Liver (tissue), 9 donors: ENCODE results near the gene IRX2. TPM values are rescaled to one million over a fixed set of nuclear protein-coding genes. Genes with fewer than 3 reads are reported as not detected.

Source experiments
- DNase-seq: peaks from one replicate; pipeline ENCODE4 v3.0.0-alpha.2; 2017; ENCODE audit warnings: low spot score
- H3K27ac ChIP-seq, 2 donors: one replicate each; pipeline ENCODE4 v1.7.0; 2013; ENCODE audit warnings: inconsistent platforms in 2 of 2, low read length in 2 of 2, control low read depth in 1 of 2, low read depth in 1 of 2, mild to moderate bottlenecking in 1 of 2
- H3K27me3 ChIP-seq, 4 donors: one replicate each; pipeline versions ENCODE4 v1.6.1 to v1.7.0; 2013; ENCODE audit warnings: low read length in 3 of 4, inconsistent platforms in 1 of 4, mild to moderate bottlenecking in 1 of 4, moderate library complexity in 1 of 4; ENCODE audit not compliant: control insufficient read depth in 4 of 4, insufficient read depth in 4 of 4
- H3K36me3 ChIP-seq, 4 donors: one replicate each; pipeline versions ENCODE4 v1.6.1 to v1.7.0; 2013; ENCODE audit warnings: low read length in 3 of 4, mild to moderate bottlenecking in 3 of 4, low read depth in 1 of 4, moderate library complexity in 1 of 4; ENCODE audit not compliant: control insufficient read depth in 4 of 4, insufficient read depth in 3 of 4
- H3K4me1 ChIP-seq, 4 donors: one replicate each; pipeline versions ENCODE4 v1.6.1 to v1.7.0; 2013; ENCODE audit warnings: low read length in 3 of 4, mild to moderate bottlenecking in 3 of 4, moderate library complexity in 1 of 4; ENCODE audit not compliant: control insufficient read depth in 4 of 4, insufficient read depth in 4 of 4
- H3K4me3 ChIP-seq, 3 donors: one replicate each; pipeline versions ENCODE4 v1.6.1 to v1.7.0; 2013; ENCODE audit warnings: low read length in 3 of 3, control low read depth in 1 of 3, low read depth in 1 of 3, mild to moderate bottlenecking in 1 of 3
- H3K9ac ChIP-seq, 2 donors: one replicate each; pipeline ENCODE4 v1.7.0; 2013; ENCODE audit warnings: low read length in 2 of 2, mild to moderate bottlenecking in 2 of 2, moderate library complexity in 2 of 2, control low read depth in 1 of 2, low read depth in 1 of 2
- H3K9me3 ChIP-seq, 4 donors: one replicate each; pipeline versions ENCODE4 v1.6.1 to v1.7.0; 2013; ENCODE audit warnings: low read length in 3 of 4; ENCODE audit not compliant: control insufficient read depth in 4 of 4
- EGR1 ChIP-seq, 2 donors: IDR thresholded peaks; 2 replicates each; pipeline ENCODE4 v1.6.1; 2016 to 2018; ENCODE audit warnings: antibody characterized with exemption in 2 of 2, low read depth in 2 of 2
- FOXA1 ChIP-seq: IDR thresholded peaks from 2 replicates; pipeline ENCODE4 v1.6.1; 2016; ENCODE audit warnings: antibody characterized with exemption
- GABPA ChIP-seq, 2 donors: IDR thresholded peaks in 1 of 2; conservative IDR thresholded peaks in 1 of 2; 2 replicates each; pipeline ENCODE4 v1.6.1; 2016; ENCODE audit warnings: antibody characterized with exemption in 2 of 2, mild to moderate bottlenecking in 1 of 2, moderate library complexity in 1 of 2
- HNF4A ChIP-seq, 2 donors: conservative IDR thresholded peaks; 2 replicates each; pipeline ENCODE4 v1.6.1; 2016; ENCODE audit warnings: antibody characterized with exemption in 2 of 2, mild to moderate bottlenecking in 2 of 2
- HNF4G ChIP-seq: IDR thresholded peaks from 2 replicates; pipeline ENCODE4 v1.6.1; 2016; ENCODE audit warnings: antibody characterized with exemption
- JUND ChIP-seq, 2 donors: IDR thresholded peaks; 2 replicates each; pipeline ENCODE4 v1.6.1; 2016; ENCODE audit warnings: antibody characterized with exemption in 2 of 2
- NR2F2 ChIP-seq: IDR thresholded peaks from 2 replicates; pipeline ENCODE4 v1.6.1; 2016; ENCODE audit warnings: antibody characterized with exemption
- RAD21 ChIP-seq, 2 donors: IDR thresholded peaks; 2 replicates each; pipeline ENCODE4 v1.6.1; 2016; ENCODE audit warnings: antibody characterized with exemption in 2 of 2, mild to moderate bottlenecking in 2 of 2
- RXRA ChIP-seq, 2 donors: IDR thresholded peaks; 2 replicates each; pipeline ENCODE4 v1.6.1; 2017 to 2018; ENCODE audit warnings: antibody characterized with exemption in 2 of 2, mild to moderate bottlenecking in 1 of 2
- SP1 ChIP-seq: IDR thresholded peaks from 2 replicates; pipeline ENCODE4 v1.6.1; 2018; ENCODE audit warnings: antibody characterized with exemption, mild to moderate bottlenecking
- TAF1 ChIP-seq: conservative IDR thresholded peaks from 2 replicates; pipeline ENCODE4 v1.6.1; 2016; ENCODE audit warnings: antibody characterized with exemption, mild to moderate bottlenecking
- YY1 ChIP-seq: IDR thresholded peaks from 2 replicates; pipeline ENCODE4 v1.6.1; 2016; ENCODE audit warnings: antibody characterized with exemption, mild to moderate bottlenecking
- WGBS: extraction: QIAGEN DNeasy Blood & Tissue Kit; methylation state at CpG from one replicate; pipeline ENCODE4 v1.1.7; 2013; 5-methylcytosine and 5-hydroxymethylcytosine counted together
- polyA plus RNA-seq, 2 donors: library from polyadenylated mRNA; stranded (reverse) in 1 of 2; unstranded in 1 of 2; fragments of 200-250 nt in 1 of 2; fragments of >200 nt in 1 of 2; fragmentation: Nextera tagmentation in 1 of 2; extraction: Ambion mirVana in 1 of 2; gene quantifications; one replicate each; pipeline versions ENCODE4 v1.2.1 to v1.2.3, GENCODE V29; 2013 to 2015
- total RNA-seq, 2 donors: library from RNA; depleted of rRNA; stranded (reverse); fragments of >200 nt; gene quantifications; one replicate each; pipeline ENCODE4 v1.2.3, GENCODE V29; 2014
- TF ChIP-seq, protein P1 (sequence below): IDR thresholded peaks from 2 replicates; pipeline ENCODE4 v1.6.1; 2016; ENCODE audit warnings: antibody characterized with exemption, mild to moderate bottlenecking
- TF ChIP-seq, protein P2 (sequence below): IDR thresholded peaks from 2 replicates; pipeline ENCODE4 v1.6.1; 2016; ENCODE audit warnings: antibody characterized with exemption
- TF ChIP-seq, protein P3 (sequence below): fragments of 150-350 bp; IDR thresholded peaks from 2 replicates; pipeline ENCODE4 v1.5.1; 2017; ENCODE audit warnings: improper control_type of control experiment, low read depth, low read length; ENCODE audit not compliant: missing input control
- donor health status: healthy.
- donor health status: healthy.
- donor health status: healthy.
- donor health status: healthy.
- donor health status: healthy.

IRX2 gene
- total and polyA plus RNA-seq, 4 donors, result not detected

DNA sequence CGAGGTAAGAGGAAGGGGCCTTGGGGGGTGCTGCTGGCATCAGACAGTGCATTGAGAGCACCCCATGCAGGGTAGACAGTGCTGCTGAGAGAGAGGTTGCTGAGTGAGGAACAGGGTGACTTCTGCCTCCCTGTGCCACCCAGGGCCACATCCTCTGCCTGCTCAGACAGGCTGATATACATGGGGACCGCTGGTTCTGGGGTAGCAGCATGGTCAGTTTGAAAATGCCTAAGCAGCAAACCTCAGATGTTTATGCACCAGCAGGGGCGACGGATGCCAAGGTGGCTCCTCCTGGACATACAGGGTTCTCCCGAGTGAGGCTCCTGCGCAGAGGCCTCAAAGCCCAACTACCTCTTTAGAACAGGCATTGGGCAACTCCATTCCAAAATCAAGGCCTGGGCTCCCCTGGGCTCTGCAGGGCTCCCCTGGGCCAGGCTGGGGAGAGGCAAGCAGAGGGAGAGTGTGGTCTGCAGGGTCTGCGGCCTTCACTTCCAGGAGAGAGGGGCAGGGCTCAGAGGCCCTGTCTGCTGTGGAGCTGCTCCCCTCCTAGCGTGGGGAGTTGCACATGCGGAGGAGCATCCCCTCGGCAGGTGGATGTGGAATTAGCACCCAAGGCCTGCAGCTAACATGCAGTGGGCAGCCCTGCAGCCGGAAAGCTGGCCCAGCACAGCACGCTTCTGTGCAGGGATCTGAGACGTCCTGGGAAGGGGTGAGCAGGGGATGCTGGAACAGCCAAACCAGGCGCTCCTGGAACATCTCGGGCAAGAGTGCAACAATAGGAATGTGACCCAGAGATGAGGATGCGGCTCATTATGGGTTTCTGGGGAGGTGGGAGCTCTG, 46.5 kb downstream of the IRX2 start (continued):
- TF ChIP-seq, protein P1, sequence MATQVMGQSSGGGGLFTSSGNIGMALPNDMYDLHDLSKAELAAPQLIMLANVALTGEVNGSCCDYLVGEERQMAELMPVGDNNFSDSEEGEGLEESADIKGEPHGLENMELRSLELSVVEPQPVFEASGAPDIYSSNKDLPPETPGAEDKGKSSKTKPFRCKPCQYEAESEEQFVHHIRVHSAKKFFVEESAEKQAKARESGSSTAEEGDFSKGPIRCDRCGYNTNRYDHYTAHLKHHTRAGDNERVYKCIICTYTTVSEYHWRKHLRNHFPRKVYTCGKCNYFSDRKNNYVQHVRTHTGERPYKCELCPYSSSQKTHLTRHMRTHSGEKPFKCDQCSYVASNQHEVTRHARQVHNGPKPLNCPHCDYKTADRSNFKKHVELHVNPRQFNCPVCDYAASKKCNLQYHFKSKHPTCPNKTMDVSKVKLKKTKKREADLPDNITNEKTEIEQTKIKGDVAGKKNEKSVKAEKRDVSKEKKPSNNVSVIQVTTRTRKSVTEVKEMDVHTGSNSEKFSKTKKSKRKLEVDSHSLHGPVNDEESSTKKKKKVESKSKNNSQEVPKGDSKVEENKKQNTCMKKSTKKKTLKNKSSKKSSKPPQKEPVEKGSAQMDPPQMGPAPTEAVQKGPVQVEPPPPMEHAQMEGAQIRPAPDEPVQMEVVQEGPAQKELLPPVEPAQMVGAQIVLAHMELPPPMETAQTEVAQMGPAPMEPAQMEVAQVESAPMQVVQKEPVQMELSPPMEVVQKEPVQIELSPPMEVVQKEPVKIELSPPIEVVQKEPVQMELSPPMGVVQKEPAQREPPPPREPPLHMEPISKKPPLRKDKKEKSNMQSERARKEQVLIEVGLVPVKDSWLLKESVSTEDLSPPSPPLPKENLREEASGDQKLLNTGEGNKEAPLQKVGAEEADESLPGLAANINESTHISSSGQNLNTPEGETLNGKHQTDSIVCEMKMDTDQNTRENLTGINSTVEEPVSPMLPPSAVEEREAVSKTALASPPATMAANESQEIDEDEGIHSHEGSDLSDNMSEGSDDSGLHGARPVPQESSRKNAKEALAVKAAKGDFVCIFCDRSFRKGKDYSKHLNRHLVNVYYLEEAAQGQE, result no peak
- no peak for TF ChIP-seq GABPA (IDR thresholded peaks at IDR 0.05 in 1 of 2, conservative IDR thresholded peaks at IDR 0.05 in 1 of 2)
- TF ChIP-seq RAD21 (IDR thresholded peaks at IDR 0.05), result no peak
- no peak for TF ChIP-seq SP1
- no peak for TF ChIP-seq NR2F2
- TF ChIP-seq HNF4G, result no peak

DNA sequence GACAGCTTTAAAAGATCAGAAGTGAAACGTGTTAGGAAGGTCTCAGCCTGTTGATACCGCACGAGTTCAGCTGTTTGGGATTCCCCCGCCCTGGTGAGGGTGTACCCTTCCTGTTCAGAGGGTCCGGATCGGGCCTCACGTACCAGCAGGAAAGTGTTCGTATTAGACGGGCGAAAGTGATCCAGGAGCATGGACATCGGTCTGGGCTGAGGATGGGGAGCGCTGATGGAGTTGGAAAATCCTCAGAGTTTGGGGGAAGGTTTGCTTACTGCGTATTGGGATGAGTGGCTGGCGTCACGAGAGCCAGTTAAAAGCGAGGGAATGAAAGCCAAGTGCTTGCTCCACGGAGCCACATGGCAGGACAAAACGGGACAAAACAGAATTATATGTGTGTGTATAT, 47.4 kb downstream of the IRX2 start:
- Histone ChIP-seq H3K27me3 (peaks cover 0 to 2% (median under 1%) of the 10 kb centered on the region in 4 donors), H3K4me1 (no peaks in the 10 kb centered on the region), H3K9me3 (no peaks in the 10 kb centered on the region), H3K27ac (no peak overlapping the region), H3K4me3 (no peak overlapping the region), H3K9ac (no peak overlapping the region), H3K36me3 (no peaks in the 10 kb centered on the region)
- no peak for DNase-seq
- TF ChIP-seq FOXA1, result no peak
- TF ChIP-seq, protein P1, result no peak
- TF ChIP-seq, protein P2, sequence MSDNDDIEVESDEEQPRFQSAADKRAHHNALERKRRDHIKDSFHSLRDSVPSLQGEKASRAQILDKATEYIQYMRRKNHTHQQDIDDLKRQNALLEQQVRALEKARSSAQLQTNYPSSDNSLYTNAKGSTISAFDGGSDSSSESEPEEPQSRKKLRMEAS, result no peak
- TF ChIP-seq RXRA (IDR thresholded peaks at IDR 0.05), result no peak
- no peak for TF ChIP-seq EGR1 (IDR thresholded peaks at IDR 0.05; ENCODE audit: low read depth in 2 of 2)
- TF ChIP-seq TAF1, result no peak
- TF ChIP-seq, protein P3, sequence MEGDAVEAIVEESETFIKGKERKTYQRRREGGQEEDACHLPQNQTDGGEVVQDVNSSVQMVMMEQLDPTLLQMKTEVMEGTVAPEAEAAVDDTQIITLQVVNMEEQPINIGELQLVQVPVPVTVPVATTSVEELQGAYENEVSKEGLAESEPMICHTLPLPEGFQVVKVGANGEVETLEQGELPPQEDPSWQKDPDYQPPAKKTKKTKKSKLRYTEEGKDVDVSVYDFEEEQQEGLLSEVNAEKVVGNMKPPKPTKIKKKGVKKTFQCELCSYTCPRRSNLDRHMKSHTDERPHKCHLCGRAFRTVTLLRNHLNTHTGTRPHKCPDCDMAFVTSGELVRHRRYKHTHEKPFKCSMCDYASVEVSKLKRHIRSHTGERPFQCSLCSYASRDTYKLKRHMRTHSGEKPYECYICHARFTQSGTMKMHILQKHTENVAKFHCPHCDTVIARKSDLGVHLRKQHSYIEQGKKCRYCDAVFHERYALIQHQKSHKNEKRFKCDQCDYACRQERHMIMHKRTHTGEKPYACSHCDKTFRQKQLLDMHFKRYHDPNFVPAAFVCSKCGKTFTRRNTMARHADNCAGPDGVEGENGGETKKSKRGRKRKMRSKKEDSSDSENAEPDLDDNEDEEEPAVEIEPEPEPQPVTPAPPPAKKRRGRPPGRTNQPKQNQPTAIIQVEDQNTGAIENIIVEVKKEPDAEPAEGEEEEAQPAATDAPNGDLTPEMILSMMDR, result no peak
- TF ChIP-seq RAD21 (IDR thresholded peaks at IDR 0.05), result no peak
- TF ChIP-seq HNF4G, result no peak
- no peak for TF ChIP-seq YY1
- no peak for TF ChIP-seq JUND (IDR thresholded peaks at IDR 0.05)
- no peak for TF ChIP-seq HNF4A (conservative IDR thresholded peaks at IDR 0.05)
- WGBS, result 81% methylated on average over 18 of the region's 18 CpGs
